Activated gamma-delta T cell treated with Interleukin-2 at 50 U/mL for 16 hours (primary cell): Measurements from ENCODE around the gene THSD7B.
"Not testable (repeated sequence)": the region's sequence is repeated elsewhere in the genome, so short reads cannot be mapped to it uniquely, and the experiment has no call there.

Source experiments
- DNase-seq: peaks from one replicate; pipeline ENCODE4 v3.0.0-alpha.2; 2020

Gene THSD7B

DNA sequence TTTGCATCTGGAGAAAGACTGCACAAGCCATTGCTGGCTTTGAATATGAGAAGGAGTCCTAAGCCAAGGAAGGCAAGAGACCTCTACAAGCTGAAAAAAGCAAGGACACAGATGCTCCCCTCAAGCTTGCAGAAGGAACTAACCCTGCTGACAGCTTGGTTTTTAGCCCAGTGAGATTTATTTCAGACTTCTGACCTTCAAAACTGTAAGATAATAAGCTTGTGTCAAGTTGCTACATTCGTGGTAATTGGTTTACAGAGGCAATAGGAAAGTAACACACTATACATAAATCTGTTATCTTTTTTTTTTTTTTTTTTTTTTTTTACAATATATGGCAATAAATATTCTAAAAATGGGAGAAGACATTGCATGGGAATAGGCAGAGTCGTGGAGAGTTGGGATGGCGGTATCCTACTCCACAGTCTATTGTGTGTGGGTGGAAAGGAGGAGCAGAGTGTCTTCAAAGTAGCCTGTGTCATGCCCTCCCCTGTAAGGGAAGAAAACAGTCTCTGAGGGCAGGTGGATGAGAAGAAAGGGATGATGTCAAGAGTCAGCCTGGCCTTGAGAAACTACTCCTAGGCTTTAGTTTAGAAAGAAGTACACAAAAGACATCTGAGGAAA is 196.9 kb downstream of the THSD7B start:
- DNase-seq = no peak

DNA sequence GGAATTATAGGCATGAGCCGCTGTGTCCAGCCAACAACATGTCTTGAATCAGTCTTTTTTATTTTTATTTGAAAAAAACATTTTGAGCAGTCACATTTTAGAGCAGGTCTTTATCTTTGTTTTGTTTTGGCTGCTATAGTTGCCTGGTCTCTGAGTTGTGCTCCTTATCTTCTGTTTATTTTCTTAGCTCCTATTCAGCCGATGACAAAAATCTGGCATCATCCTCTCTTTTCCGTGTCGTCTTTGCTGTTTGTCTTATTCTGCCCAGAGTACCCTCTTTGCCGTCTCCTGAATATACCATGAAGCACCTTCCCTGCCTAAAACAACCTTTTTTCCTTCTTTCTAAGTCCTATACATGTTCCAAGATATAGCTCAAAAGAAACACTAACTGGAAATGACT is 201.1 kb downstream of the THSD7B start:
- DNase-seq = no peak

DNA sequence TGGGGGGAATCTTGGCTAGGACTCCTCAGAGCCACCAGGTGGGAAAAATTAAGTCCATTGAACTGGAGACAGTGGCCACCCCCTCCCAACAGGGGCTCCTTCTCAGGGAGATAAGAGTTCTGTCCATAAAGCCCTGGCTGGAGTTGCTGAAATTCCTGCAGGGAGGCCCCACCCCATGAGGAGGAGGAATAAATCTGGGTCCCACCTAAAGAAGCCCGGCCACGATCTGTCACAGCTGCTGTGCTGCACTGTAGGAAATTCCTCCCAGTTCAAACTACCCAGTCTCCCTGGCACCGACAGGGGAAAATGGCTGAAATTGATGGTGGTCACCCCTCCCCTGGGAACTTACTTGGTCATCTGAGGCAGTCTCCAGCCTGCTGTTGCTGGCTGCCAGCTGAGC is 215.0 kb downstream of the THSD7B start:
- no peak for DNase-seq

GRCh38 chr2:136981689-136982088 is 216.3 kb downstream of the THSD7B start:
- not testable (repeated sequence) for DNase-seq

DNA sequence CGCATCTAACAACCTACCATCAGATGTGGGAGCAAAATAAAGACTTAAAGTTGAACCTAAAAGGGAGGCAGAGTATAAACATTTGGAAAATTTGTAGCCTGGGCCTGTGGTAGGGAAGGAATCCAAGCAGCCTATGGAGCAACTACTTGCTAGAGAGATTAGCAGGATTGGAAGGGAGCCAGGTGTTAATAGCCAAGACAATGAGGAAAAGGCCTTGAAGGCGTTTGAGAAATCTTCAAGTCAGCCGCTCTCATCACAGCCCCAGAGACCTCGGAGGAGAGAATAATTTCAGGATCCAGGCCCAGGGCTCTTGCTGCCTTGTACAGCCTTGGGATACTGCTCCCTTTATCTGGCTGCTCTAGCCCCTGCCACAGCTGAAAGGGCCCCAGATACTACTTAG is 219.7 kb downstream of the THSD7B start:
- no peak for DNase-seq

DNA sequence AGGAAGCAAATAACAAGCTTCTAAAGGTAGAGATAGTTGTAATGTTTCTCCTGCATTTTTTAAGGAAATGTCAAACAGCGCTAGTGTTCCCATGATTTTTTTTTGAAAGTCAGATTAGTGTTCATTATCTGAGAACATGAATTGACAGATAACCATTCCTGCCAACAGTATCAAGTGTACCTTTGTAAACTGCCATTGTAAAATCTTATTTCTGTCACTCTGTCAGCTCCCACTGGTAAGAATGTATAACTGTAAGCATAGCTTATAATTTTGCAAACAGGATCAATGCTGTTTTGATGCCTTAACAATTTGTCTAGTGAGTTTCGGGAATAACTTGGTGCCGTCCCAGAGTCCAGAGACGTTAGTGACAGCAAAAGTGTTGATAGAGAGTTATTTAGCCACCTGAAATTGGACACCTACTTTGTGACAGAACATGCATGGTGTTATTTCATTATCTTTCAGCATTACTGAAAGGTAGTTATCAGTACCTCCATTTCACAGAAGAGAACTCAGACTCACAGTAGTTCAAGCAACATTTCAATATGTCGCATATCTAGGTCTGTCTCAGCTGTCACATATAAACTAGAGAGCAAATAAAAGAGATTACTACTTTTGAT is 221.4 kb downstream of the THSD7B start:
- DNase-seq = no peak

DNA sequence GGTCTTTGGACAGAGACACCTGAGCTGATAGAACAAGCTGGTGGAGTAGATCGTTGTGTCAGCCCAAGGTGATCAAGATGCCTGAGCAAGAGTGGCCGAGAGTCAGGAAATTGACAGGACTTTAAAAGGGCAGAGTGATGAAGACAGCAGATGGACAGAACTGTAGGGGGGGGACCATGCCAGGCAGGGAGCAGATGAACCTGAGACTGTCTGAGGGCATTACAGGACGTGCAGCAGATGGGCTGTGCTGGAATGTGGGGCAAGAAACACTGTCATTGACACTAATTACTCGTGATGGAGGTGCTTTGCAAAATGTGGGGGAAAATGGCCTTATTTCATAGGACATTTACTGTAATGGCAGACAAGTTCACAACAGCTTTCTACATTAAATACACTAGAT is 225.0 kb downstream of the THSD7B start:
- no peak for DNase-seq

GRCh38 chr2:136994793-136995192 is 229.4 kb downstream of the THSD7B start:
- DNase-seq = no peak

- DNase-seq = no peak
Observed at GRCh38 chr2:136997557-136997956, 232.2 kb downstream of the THSD7B start.

DNA sequence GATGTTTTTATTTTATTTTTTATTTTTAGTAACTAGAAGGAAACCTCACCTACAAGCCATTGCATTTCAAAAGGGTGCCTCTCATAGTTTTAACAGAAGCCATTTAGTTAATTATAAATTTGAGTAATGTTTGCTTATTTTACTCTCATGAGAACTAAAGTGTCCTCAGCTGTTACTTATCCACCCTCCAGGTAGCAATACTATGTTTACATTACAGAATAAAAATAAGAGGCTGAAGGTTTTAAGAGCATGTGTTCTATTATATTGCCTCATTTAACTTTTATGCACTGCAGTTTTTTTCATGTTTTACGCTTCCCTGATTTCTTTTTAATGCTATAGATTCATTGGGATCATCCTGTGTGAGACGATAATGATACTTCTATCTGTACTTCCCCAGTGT is 235.5 kb downstream of the THSD7B start:
- DNase-seq = no peak

GRCh38 chr2:137002896-137003295 is 237.6 kb downstream of the THSD7B start:
- DNase-seq = no peak

GRCh38 chr2:137005210-137005609 is 239.9 kb downstream of the THSD7B start:
- no peak for DNase-seq

DNA sequence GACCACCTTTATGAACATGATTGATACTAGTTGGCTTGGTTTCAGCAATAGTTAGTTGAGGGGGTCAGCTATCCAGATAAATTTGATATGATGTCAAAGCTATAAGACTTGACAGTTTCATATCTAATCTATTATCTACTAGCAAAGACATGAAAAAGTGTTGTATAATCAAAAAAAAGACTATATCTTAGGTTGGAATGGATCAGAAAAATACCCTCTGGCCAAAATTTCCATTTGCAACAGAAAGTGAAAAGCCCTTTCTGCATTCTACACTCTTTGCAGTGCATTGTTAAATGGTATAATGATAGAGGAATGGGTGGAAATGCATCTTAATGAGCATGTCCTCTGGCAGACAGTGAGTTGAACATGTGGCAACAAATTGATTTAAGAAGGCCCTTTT is 242.6 kb downstream of the THSD7B start:
- no peak for DNase-seq

- DNase-seq = no peak
Observed at GRCh38 chr2:137009953-137010352, 244.6 kb downstream of the THSD7B start.

DNA sequence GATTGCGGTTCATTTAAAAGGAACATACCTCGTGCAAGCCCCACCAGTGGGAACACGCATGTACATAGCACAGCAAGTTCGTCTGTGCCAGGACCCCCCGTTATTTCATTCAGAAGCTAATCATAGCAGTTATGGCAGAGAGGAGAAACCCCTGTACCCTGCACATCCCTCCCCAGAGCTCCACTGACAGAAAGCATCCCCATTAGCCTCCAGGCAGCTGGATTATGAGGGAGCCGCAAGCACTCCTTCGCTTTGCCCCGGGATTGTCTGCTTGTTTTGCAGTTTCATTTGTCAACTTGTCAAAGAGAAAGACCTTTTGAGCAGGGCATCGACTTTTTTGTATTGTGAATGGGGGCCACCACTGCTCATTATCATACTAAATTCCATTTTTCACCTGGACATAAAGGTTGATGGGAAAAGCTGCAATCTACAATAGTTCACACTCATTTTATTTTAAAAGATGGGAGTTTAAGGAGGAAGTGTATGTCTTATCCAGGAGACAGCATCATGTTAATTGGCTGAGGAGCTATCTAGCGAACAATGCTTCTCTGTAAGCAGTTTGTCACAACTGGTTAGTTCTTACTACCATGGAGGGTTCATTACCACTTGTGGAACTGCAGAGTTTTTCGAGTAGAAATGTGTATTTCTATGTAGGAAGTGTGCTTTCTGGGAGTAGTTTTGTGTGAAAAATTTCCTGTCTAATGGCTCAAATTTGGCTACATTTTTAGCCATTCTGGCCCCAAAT is 255.3 kb downstream of the THSD7B start:
- no peak for DNase-seq

DNA sequence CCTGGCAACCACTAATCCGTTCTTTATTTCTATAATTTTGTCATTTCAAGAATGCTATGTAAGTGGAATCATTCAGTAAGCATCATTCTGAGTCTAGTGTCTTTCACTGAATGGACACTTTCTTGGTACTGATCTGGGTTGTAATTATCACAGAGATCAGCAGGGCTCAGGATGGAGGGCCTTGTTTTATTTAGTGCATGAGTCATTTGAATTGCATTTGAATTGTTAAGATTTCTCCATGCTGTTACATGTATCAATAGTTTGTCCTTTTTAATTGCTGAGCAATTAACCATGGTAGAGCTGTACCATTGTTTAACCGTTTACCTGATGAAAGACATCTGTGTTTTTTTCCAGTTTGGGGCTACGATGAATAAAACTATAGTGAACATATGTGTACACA is 256.4 kb downstream of the THSD7B start:
- no peak for DNase-seq

DNA sequence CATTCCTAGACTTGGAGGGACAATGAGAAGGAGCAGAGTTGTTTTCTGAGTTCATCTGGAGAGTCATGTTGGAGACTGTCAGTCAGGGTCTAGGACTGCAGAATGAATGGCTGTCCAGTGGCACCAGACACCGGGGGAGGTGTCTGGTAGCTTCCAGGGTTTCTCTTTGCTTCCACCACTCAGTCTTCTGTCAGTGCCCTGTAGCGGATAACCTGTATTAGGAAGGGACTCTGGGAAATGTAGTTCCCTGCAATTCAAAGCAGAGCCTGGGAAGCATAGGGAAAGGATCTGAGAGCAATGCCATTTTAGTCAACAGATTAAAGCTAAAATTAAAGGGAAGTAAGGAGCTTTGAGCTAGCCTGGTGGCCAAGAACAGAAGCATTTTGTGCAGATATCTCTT is 257.9 kb downstream of the THSD7B start:
- no peak for DNase-seq

- no peak for DNase-seq
Observed at GRCh38 chr2:137031731-137032130, 266.4 kb downstream of the THSD7B start.

GRCh38 chr2:137036619-137037018 is 271.3 kb downstream of the THSD7B start:
- DNase-seq = no peak

- DNase-seq = no peak
Observed at GRCh38 chr2:137039482-137040152, 274.3 kb downstream of the THSD7B start.

DNA sequence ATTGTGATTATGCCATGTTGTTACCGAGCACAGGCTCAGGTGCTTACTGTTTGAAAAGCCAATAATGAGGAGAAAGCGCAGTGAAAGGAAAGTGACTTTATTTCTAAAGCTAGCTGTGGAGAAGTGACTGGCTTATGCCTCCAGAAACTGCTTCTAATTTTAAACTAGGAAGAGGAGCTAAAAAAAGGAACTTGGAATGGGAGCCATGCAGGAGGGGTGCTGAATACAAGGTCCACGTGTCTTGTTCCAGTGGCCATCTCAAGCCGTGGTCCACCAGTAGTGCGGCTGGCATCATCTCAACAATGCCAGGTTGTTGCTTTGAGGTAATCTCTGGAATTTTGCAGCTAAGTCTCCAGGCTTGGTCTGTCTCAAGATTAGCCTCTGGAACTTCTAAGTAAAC is 282.0 kb downstream of the THSD7B start:
- DNase-seq = no peak

DNA sequence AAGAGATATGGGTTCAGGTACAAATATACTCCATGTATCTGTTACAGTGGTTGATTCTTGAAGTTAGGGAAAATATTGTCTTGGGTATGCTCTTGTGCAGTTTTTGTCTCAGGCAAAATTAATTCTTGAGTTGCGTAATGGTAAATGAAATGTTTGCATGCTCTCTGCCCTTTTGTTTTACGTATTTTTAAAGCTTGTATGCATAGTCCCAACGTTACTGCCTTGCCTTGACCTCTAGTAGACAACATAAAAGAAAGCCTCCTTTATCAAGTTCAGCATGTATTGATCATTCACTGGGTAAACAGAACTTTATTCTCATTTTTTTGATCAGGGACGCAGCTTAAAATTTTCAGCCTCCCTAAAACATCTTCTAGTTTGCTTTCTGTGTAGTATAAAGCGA is 283.1 kb downstream of the THSD7B start:
- no peak for DNase-seq

GRCh38 chr2:137049518-137049917 is 284.2 kb downstream of the THSD7B start:
- DNase-seq = no peak

GRCh38 chr2:137050949-137051348 is 285.6 kb downstream of the THSD7B start:
- no peak for DNase-seq
